ENCODE data around the gene RNF113A.
"Not testable (repeated sequence)": the region's sequence is repeated elsewhere in the genome, so short reads cannot be mapped to it uniquely, and the experiment has no call there.

Gene RNF113A

GRCh38 chrX:119871599-119872395, at the start of gene RNF113A, which contains the start of gene NDUFA1:
Gene RNF113A (minus strand): TSS chrX:119871733. CDS start chrX:119871613, 120 bp downstream.
Gene NDUFA1 (plus strand): TSS chrX:119871832. CDS start chrX:119871912, 80 bp downstream.
- peak; percentile 63 to 65 for DNase-seq (ENCODE audit: low read depth in 2 of 2)

- no peak for DNase-seq (ENCODE audit: low read depth in 2 of 2)
Measured at GRCh38 chrX:119919835-119920585, 48.5 kb upstream of the RNF113A start.

- no peak for DNase-seq (ENCODE audit: low read depth in 2 of 2)
Measured at GRCh38 chrX:119917877-119918276, 46.3 kb upstream of the RNF113A start.

DNA sequence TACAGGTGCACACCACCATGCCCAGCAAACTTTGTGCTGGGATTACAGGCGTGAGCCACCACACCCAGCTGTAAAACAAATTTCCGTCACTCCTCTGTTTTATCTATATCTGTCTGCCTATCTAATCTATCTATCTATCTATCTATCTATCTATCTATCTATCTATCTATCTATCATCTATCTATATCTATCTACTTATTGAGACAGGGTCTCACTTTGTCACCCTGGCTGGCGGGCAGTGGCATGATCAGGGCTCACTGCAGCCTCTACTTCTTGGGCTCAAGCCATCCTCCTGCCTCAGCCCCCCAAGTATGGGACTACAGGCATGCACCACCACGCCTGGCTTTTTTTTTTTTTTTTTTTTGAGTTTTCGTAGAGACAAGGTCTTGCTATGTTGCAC, 44.8 kb upstream of the RNF113A start:
- no peak for DNase-seq (ENCODE audit: low read depth in 2 of 2)

DNA sequence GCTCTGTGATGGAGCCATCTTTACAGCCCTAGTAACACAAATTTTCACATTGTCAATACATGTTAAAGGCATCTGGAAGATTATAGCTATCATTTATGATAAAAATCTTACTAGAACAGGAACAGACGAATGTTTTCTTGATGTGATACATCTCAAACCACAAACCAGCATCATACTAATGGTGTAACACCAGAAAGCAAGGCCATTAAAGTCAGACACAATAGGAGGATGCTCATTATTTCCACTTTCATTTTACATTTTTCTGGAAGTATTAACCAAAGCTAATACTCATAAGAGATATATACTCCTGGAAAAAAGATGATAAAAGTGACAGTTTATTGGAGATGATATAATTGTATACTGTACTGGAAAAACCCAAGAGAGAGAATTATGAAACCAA, 29.4 kb upstream of the RNF113A start:
- DNase-seq (ENCODE audit: low read depth in 2 of 2), result no peak

- DNase-seq (ENCODE audit: low read depth in 2 of 2), result no peak
Measured at GRCh38 chrX:119899125-119899524, 27.6 kb upstream of the RNF113A start.

- no peak for DNase-seq (ENCODE audit: low read depth in 2 of 2)
Measured at GRCh38 chrX:119895843-119896326, 24.4 kb upstream of the RNF113A start, which contains the start of gene AKAP14. Gene AKAP14 (plus strand): TSS chrX:119895893. CDS start chrX:119903224, 7,331 bp downstream.

- not testable (repeated sequence) for DNase-seq (ENCODE audit: low read depth in 2 of 2)
Measured at GRCh38 chrX:119891961-119892692, 20.6 kb upstream of the RNF113A start.

- DNase-seq (ENCODE audit: low read depth in 2 of 2), result not testable (repeated sequence)
Measured at GRCh38 chrX:119890626-119891025, 19.1 kb upstream of the RNF113A start.

GRCh38 chrX:119887721-119888425, 16.3 kb upstream of the RNF113A start:
- no peak for DNase-seq (ENCODE audit: low read depth in 2 of 2)

DNA sequence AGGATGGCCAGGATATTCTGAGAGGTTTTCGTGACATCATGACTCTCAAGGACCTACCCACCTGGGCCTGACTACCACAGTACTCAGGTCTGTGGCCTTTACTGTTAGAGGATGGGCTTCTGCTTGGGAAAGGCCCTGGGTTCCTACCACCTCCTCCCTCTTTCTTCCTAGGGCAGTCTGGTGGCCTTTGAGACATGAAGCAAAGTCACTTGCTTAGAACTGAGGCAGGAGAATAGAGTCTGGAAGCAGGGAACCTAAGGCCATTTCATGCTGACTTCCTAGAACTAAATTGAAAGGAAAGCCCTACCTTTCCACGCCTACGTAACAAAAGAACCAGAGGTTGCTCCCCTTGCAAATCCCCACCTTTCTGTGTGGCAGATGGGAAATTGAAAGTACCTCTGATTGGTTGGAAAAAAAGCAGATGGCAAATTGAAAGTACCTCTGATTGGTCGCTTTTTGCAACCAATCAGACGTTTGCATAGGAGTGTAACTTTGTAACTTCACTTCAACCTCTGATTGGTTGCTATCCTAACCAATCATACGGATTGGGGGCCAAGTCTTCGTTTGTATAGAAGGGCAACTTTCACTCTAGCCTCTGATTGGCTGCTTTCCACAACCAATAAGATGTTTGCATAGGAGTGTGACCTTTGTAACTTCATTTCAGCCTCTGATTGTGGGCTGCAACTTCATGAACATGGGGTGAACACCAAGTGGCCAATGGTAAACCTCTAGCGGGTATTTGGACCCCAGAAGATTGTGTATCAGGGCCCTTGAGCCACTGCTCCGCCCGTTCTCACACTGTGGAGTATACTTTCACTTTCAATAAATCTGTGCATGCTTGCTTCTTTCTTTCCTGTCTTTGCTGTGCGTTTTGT, 14.3 kb upstream of the RNF113A start:
- DNase-seq (ENCODE audit: low read depth in 2 of 2), result no peak

GRCh38 chrX:119880552-119881437, 9.3 kb upstream of the RNF113A start:
- no peak for DNase-seq (ENCODE audit: low read depth in 2 of 2)

- no peak for DNase-seq (ENCODE audit: low read depth in 2 of 2)
Measured at GRCh38 chrX:119880076-119880475, 8.5 kb upstream of the RNF113A start.

DNA sequence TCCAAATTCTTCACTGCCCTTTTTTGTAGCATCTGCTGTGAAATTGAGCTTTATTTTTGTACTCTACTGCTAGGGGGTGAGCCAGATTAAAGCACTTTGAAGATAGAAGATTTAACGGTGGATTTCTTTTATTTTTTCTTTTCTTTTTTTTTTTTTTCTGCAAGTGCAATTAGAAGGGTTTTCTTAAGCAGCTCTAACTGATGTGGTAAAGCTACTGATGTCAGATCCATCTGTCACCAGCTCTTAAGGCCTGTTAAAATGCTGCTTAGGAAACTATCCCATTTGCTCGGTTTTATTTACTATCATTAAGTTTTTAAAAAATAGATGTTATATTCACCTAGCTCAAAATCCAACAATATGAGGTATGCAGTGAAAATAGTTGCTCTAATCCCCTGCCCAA, 7.2 kb upstream of the RNF113A start:
- no peak for DNase-seq (ENCODE audit: low read depth in 2 of 2)

DNA sequence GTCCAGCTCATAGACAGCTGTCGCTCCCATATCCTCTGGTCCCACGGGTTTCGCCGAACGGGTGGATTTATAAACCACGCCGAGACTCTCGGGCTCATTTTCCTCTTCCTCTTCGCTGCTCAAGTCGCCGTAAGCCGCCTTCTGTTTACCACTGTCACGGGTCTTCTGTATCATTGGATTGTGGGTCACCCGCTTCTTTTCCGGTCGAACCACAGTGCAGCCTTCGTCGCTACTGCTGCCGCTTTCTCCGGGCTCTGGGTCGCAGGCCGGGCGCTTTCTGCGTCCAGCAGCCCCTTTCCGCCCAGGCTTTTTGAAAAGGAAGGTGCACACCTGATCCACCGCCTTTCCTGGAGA, 311 bp downstream of the RNF113A start:
- DNase-seq (ENCODE audit: low read depth in 2 of 2), result no peak

DNA sequence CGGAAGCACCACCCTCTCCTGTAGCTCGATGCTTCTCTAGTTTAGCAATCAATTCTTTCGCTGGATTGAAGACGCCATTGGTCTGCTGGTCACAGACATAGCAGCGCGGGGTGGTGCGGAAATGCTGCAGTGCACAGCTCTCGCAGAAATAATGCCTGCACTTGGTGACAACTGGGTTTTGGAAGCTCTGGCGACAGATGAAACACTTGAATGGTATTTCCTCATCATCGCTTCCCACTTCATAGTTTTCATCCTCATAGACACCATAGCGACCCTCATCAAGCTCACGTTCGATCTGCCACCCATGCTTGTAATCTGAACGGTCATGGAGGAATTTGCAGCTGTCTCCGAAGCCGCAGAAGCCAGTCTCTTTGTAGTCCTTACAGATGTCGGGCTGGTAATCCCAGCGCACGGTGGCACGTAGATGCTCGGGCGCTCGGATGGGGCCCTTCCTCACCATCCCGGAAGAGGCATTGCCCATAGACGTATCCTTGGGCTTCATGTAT, 854 bp downstream of the RNF113A start:
- no peak for DNase-seq (ENCODE audit: low read depth in 2 of 2)

GRCh38 chrX:119853444-119853843, 18.1 kb downstream of the RNF113A start:
- no peak for DNase-seq (ENCODE audit: low read depth in 2 of 2)

DNA sequence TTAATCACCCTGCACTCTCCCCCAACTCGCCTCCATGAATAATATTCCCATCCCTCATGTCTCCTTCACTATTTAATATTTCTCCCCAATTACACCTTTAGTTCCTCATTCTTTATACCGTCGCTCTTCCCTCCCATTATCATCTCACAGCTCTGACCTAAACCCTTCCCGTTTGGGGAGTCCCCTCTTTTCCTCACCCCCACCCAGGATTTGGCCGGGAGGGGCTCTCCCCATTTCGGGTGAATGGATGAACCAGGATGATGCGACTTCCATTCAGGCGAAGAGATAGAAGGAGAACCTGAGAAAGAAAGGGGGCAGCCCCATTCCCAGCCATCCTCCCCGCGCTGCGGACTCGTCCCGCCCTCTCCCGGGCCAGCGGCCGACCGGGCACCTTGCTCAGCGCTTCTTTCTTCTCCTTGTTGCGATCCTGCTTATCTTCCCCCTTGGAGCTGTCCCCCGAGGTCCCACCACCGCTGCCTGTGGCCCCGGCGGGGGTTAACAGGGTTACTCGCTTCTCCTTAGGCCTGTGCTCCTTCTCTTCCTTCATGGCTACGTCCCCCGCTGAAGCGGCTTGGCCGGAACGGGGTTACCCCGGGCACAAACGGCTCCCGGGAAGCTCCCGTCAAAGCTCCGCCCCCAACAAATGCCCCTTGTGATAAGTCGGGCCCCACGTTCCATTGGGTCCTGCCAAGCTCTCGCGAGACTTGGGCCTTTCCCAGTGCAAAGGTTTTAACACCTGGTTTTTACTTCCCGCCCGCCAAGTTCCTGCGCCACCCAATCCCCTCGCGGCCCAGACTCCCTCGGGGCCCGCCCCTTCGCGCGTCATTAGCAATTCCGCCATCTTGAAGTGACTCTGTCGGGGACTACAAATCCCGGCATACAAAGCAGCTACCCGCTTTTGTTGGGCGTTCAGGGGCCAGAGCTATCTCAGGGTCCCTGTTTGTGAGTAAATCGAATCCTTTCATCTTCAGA, 18.9 kb downstream of the RNF113A start, which contains the start of gene UPF3B:
Gene UPF3B, minus strand, starts transcription at position 582 of the 972 bp plus-strand sequence. Its CDS starts 35 bp downstream, at position 547.
- peak; percentile 78 to 92 for DNase-seq (ENCODE audit: low read depth in 2 of 2)
